PC-3 (cell line): ENCODE results near the gene PLCE1.

Experiments used
- EZH2 ChIP-seq: fragments of 300-600 bp; sonication (generic); IDR thresholded peaks from one replicate; pipeline ENCODE4 v1.6.1; 2017; ENCODE audit warnings: antibody characterized with exemption, mild to moderate bottlenecking, low read length; ENCODE audit not compliant: unreplicated experiment
- TF ChIP-seq, protein P1 (sequence below): fragments of 300-600 bp; sonication (generic); conservative IDR thresholded peaks from 2 replicates; pipeline ENCODE4 v1.5.1; 2017; ENCODE audit warnings: antibody characterized with exemption, low read depth, mild to moderate bottlenecking, low read length

DNA sequence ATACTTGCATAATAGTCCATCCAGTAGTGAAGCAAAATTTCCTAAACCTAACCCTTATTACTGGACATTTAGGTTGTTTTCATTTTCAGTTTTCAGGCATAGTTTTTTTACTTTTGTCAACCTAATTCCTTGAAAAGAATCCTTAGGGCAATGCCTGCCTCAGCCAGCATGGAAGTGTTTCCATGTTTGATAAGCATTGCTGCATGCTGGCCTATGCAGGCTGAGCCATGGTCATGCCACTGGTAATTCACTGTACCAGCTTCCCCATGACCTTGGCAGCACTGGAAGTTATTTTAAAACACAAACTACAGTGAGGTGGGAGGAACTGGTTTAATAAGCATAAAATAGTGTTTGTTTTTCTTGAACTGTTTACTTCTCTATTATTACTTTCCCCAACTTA, 27.8 kb upstream of the PLCE1 start:
- TF ChIP-seq, protein P1, sequence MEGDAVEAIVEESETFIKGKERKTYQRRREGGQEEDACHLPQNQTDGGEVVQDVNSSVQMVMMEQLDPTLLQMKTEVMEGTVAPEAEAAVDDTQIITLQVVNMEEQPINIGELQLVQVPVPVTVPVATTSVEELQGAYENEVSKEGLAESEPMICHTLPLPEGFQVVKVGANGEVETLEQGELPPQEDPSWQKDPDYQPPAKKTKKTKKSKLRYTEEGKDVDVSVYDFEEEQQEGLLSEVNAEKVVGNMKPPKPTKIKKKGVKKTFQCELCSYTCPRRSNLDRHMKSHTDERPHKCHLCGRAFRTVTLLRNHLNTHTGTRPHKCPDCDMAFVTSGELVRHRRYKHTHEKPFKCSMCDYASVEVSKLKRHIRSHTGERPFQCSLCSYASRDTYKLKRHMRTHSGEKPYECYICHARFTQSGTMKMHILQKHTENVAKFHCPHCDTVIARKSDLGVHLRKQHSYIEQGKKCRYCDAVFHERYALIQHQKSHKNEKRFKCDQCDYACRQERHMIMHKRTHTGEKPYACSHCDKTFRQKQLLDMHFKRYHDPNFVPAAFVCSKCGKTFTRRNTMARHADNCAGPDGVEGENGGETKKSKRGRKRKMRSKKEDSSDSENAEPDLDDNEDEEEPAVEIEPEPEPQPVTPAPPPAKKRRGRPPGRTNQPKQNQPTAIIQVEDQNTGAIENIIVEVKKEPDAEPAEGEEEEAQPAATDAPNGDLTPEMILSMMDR: no peak
- no peak for TF ChIP-seq EZH2
